H1 (cell line): ENCODE measurements around the gene EGF. TPM values are rescaled to one million over a fixed set of nuclear protein-coding genes. Genes with fewer than 3 reads are reported as not detected.

Source experiments
- CTCF ChIA-PET: fragments of 300-600 bp; sonication (Branson Sonifier 250); formaldehyde crosslinking; loops from one replicate; lab custom pipeline; 2021; ENCODE audit not compliant: partially characterized antibody; lab: Charles Lee
- POLR2A ChIA-PET: fragments of 300-600 bp; sonication (Branson Sonifier 250); formaldehyde crosslinking; loops from one replicate; lab custom pipeline; 2021; ENCODE audit warnings: inconsistent platforms; ENCODE audit not compliant: partially characterized antibody; lab: Charles Lee
- DNase-seq, 2 experiments: peaks; one replicate each; pipeline versions ENCODE4 v3.0.0 to v3.0.0-alpha.2; 2010 to 2022; ENCODE audit warnings: low spot score in 2 of 2, low read depth in 1 of 2, mixed read lengths in 1 of 2
- FAIRE-seq: peaks from 2 replicates; lab custom pipeline; 2011; peaks lifted over from hg19 to GRCh38; lab: Jason Lieb, UNC
- H2AFZ ChIP-seq: 2 replicates; pipeline ENCODE4 v1.8.1; 2012; ENCODE audit warnings: low read length, inconsistent platforms
- H2AK5ac ChIP-seq: 2 replicates; pipeline ENCODE4 v1.6.1; 2013; ENCODE audit warnings: low read depth, low read length
- H2BK120ac ChIP-seq: replicated peaks from 2 replicates; pipeline ENCODE3; 2013; ENCODE audit warnings: low read depth, low read length, inconsistent platforms
- H2BK12ac ChIP-seq: 2 replicates; pipeline ENCODE4 v1.6.1; 2013; ENCODE audit warnings: low read depth, low read length
- H2BK15ac ChIP-seq: 2 replicates; pipeline ENCODE4 v1.6.1; 2013; ENCODE audit warnings: low read length
- H2BK20ac ChIP-seq: 2 replicates; pipeline ENCODE4 v1.6.1; 2013; ENCODE audit warnings: low read length
- H2BK5ac ChIP-seq: 2 replicates; pipeline ENCODE4 v1.6.1; 2013; ENCODE audit warnings: low read depth, low read length
- H3K14ac ChIP-seq: 2 replicates; pipeline ENCODE4 v1.6.1; 2013; ENCODE audit warnings: inconsistent platforms; ENCODE audit not compliant: insufficient read length
- H3K18ac ChIP-seq: 2 replicates; pipeline ENCODE4 v1.6.1; 2013; ENCODE audit warnings: low read length; ENCODE audit errors: extremely low read depth
- H3K23ac ChIP-seq: 2 replicates; pipeline ENCODE4 v1.6.1; 2013; ENCODE audit warnings: inconsistent platforms; ENCODE audit not compliant: insufficient read length
- H3K23me2 ChIP-seq: 2 replicates; pipeline ENCODE4 v1.6.1; 2013; ENCODE audit warnings: low read depth, low read length
- H3K27ac ChIP-seq: 2 replicates; pipeline ENCODE4 v1.6.1; 2011; ENCODE audit warnings: low read depth, low read length, inconsistent platforms
- H3K27me3 ChIP-seq, 4 experiments: replicated peaks in 1 of 4; 1 replicate in 1 of 4; 2 replicates in 3 of 4; pipeline versions ENCODE4 v1.6.1 to v1.8.1; 2011 to 2013; ENCODE audit warnings: low read length in 3 of 4, mild to moderate bottlenecking in 3 of 4, inconsistent platforms in 2 of 4, mixed read lengths in 2 of 4, moderate library complexity in 1 of 4; ENCODE audit not compliant: control insufficient read depth in 3 of 4, insufficient read depth in 3 of 4; ENCODE audit errors: extremely low read depth in 1 of 4
- H3K36me3 ChIP-seq, 4 experiments: 2 replicates each; pipeline versions ENCODE4 v1.6.1 to v1.8.1; 2011 to 2013; ENCODE audit warnings: mild to moderate bottlenecking in 4 of 4, low read length in 3 of 4, moderate library complexity in 2 of 4, control low read depth in 1 of 4, inconsistent platforms in 1 of 4; ENCODE audit not compliant: insufficient read depth in 4 of 4, control insufficient read depth in 2 of 4
- H3K4ac ChIP-seq: replicated peaks from 2 replicates; pipeline ENCODE3; 2013; ENCODE audit warnings: low read length, low read depth, mixed read lengths, inconsistent platforms; ENCODE audit not compliant: insufficient read length
- H3K4me1 ChIP-seq, 4 experiments: replicated peaks in 1 of 4; 1 replicate in 1 of 4; 2 replicates in 3 of 4; pipeline versions ENCODE4 v1.6.1 to v1.8.1; 2011 to 2013; ENCODE audit warnings: low read length in 3 of 4, inconsistent platforms in 2 of 4, mixed read lengths in 1 of 4; ENCODE audit not compliant: insufficient read depth in 4 of 4, control insufficient read depth in 3 of 4
- H3K4me2 ChIP-seq, 2 experiments: 2 replicates each; pipeline versions ENCODE4 v1.6.1 to v1.8.1; 2011 to 2013; ENCODE audit warnings: low read depth in 2 of 2, low read length in 2 of 2, control low read depth in 1 of 2, inconsistent platforms in 1 of 2, mild to moderate bottlenecking in 1 of 2; ENCODE audit not compliant: insufficient read depth in 1 of 2
- H3K4me3 ChIP-seq, 4 experiments: fragments of 200-600, 300-600 bp in 1 of 4; sonication (generic), shearing (Covaris generic), sonication (Bioruptor Twin) in 1 of 4; 2 replicates each; pipeline versions ENCODE4 v1.5.1 to v1.8.1; 2011 to 2016; ENCODE audit warnings: low read length in 4 of 4, low read depth in 3 of 4, control low read depth in 2 of 4, inconsistent platforms in 2 of 4, mild to moderate bottlenecking in 2 of 4, mixed read lengths in 1 of 4, moderate library complexity in 1 of 4; ENCODE audit not compliant: insufficient read depth in 2 of 4; ENCODE audit errors: extremely low read depth in 1 of 4
- H3K56ac ChIP-seq: replicated peaks from 2 replicates; pipeline ENCODE3; 2013; ENCODE audit warnings: low read depth, mild to moderate bottlenecking, mixed read lengths, low read length, inconsistent platforms; ENCODE audit not compliant: insufficient read length
- H3K79me1 ChIP-seq: 2 replicates; pipeline ENCODE4 v1.6.1; 2013; ENCODE audit warnings: low read depth, low read length, control low read depth
- H3K79me2 ChIP-seq, 2 experiments: 2 replicates each; pipeline versions ENCODE4 v1.6.1 to v1.8.1; 2012 to 2013; ENCODE audit warnings: low read length in 2 of 2, mild to moderate bottlenecking in 2 of 2, inconsistent platforms in 1 of 2; ENCODE audit not compliant: insufficient read depth in 2 of 2, control insufficient read depth in 1 of 2
- H3K9ac ChIP-seq, 4 experiments: replicated peaks in 1 of 4; 1 replicate in 1 of 4; 2 replicates in 3 of 4; pipeline versions ENCODE4 v1.6.1 to v1.8.1; 2011 to 2013; ENCODE audit warnings: low read depth in 3 of 4, low read length in 3 of 4, control low read depth in 2 of 4, mild to moderate bottlenecking in 2 of 4, moderate library complexity in 2 of 4, inconsistent platforms in 1 of 4; ENCODE audit errors: extremely low read depth in 1 of 4
- H3K9me3 ChIP-seq, 2 experiments: 2 replicates each; pipeline versions ENCODE4 v1.6.1 to v1.8.1; 2012 to 2013; ENCODE audit warnings: mild to moderate bottlenecking in 2 of 2, moderate library complexity in 2 of 2, control low read depth in 1 of 2, inconsistent platforms in 1 of 2, low read depth in 1 of 2, low read length in 1 of 2, mixed read lengths in 1 of 2; ENCODE audit not compliant: insufficient read depth in 2 of 2
- H4K20me1 ChIP-seq, 2 experiments: replicated peaks in 1 of 2; 2 replicates each; pipeline versions ENCODE3 to v1.8.1; 2011 to 2013; ENCODE audit warnings: inconsistent platforms in 2 of 2, low read length in 2 of 2, mild to moderate bottlenecking in 1 of 2; ENCODE audit not compliant: insufficient read depth in 2 of 2, control insufficient read depth in 1 of 2
- H4K5ac ChIP-seq: 2 replicates; pipeline ENCODE4 v1.6.1; 2013; ENCODE audit warnings: low read length, low read depth, mixed read lengths, inconsistent platforms; ENCODE audit not compliant: insufficient read length
- H4K8ac ChIP-seq: 2 replicates; pipeline ENCODE4 v1.8.0; 2013; ENCODE audit warnings: mild to moderate bottlenecking, moderate library complexity, low read length, inconsistent platforms; ENCODE audit not compliant: insufficient read depth; ENCODE audit errors: extremely low read depth
- H4K91ac ChIP-seq: replicated peaks from 2 replicates; pipeline ENCODE3; 2013; ENCODE audit warnings: low read length, mixed read lengths, inconsistent platforms; ENCODE audit not compliant: insufficient read length
- BRCA1 ChIP-seq: IDR thresholded peaks from 2 replicates; pipeline ENCODE4 v1.6.1; 2012; ENCODE audit warnings: low read depth, low read length, improper control_type of control experiment
- CBX8 ChIP-seq: fragments of 300-800, 300-1000 bp; sonication (generic); IDR thresholded peaks from 2 replicates; pipeline ENCODE4 v1.7.1; 2016; ENCODE audit warnings: low read depth, low read length, borderline replicate concordance
- CHD1 ChIP-seq: IDR thresholded peaks from 2 replicates; pipeline ENCODE4 v1.6.1; 2012; ENCODE audit warnings: low read depth, low read length, improper control_type of control experiment
- CTBP2 ChIP-seq: IDR thresholded peaks from 2 replicates; pipeline ENCODE4 v1.7.0; 2011; ENCODE audit warnings: borderline replicate concordance, mild to moderate bottlenecking, moderate library complexity, mixed read lengths, low read length; ENCODE audit not compliant: insufficient read depth, insufficient read length
- E2F6 ChIP-seq: IDR thresholded peaks from 2 replicates; pipeline ENCODE4 v1.6.1; 2012; ENCODE audit warnings: inconsistent platforms
- GTF2F1 ChIP-seq: IDR thresholded peaks from 2 replicates; pipeline ENCODE4 v1.6.1; 2012; ENCODE audit warnings: low read depth, low read length, improper control_type of control experiment, borderline replicate concordance
- KDM5A ChIP-seq: fragments of 200-600 bp; IDR thresholded peaks from 2 replicates; pipeline ENCODE4 v1.7.1; 2012; ENCODE audit warnings: mild to moderate bottlenecking, low read length, inconsistent platforms, mixed read lengths
- MAFK ChIP-seq: IDR thresholded peaks from 2 replicates; pipeline ENCODE4 v1.6.1; 2012; ENCODE audit warnings: low read depth, mild to moderate bottlenecking, improper control_type of control experiment, low read length
- NANOG ChIP-seq: IDR thresholded peaks from 2 replicates; pipeline ENCODE4 v1.6.1; 2011; ENCODE audit warnings: low read length, low read depth, mild to moderate bottlenecking, inconsistent platforms; ENCODE audit not compliant: insufficient read depth, poor library complexity, severe bottlenecking
- SIRT6 ChIP-seq: IDR thresholded peaks from one replicate; pipeline ENCODE4 v1.7.1; 2012; ENCODE audit warnings: low read length, inconsistent platforms
- ZNF274 ChIP-seq: IDR thresholded peaks from 2 replicates; pipeline ENCODE4 v1.7.0; 2012; ENCODE audit warnings: low read length, borderline replicate concordance; ENCODE audit errors: extremely low read depth
- polyA plus RNA-seq, 7 experiments: library from polyadenylated mRNA; depleted of rRNA in 3 of 7; stranded (reverse) in 5 of 7; unstranded in 2 of 7; fragments of >200 nt in 5 of 7; fragments of 200-250 nt in 2 of 7; gene quantifications; 1 replicate in 5 of 7; 2 replicates in 1 of 7; 4 replicates in 1 of 7; pipeline versions ENCODE4 v1.2.1 to v1.2.3, GENCODE V29; 2011 to 2013; ENCODE audit warnings: missing spikeins in 2 of 7, mixed read lengths in 2 of 7
- total RNA-seq: library from RNA; stranded (reverse); fragmentation: NEBNext Ultra II Directional; extraction: Animal tissue kit (Norgen Biotek cat#: 25700); gene quantifications from 2 replicates; pipeline ENCODE4 v1.2.1, GENCODE V29; 2021
- TF ChIP-seq, protein P1 (sequence below): IDR thresholded peaks from 2 replicates; pipeline ENCODE4 v1.6.1; 2012; ENCODE audit warnings: low read length, inconsistent platforms

EGF gene
- total and polyA plus RNA-seq, 2 of the 8 experiments (the other 6 are each of a cell fraction or from before 2014, with no cell fraction given) = 1.5 to 2.6 TPM

DNA sequence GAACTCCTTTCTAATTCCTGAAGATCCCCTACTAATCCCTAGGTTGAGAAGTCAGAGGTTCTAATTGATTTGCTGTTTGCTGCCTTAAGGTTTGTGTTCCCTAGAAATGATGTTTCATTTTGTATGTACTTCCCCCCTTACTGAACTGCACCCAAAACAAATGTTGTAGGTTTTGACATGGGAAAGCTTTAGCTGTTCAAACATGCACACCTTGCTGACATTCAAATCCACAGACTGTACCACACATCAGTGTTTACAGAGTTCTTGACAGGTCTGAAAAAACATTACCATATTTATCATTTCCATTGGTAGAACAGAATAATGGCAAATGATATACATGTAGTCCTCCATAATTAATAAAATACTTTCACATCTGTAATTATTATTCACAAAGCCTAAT, 18.2 kb downstream of the EGF start:
- Histone ChIP-seq H4K5ac (no peak overlapping the region), H2BK20ac (no peak overlapping the region), H3K4me2 (no peak overlapping the region), H3K9ac (no peak overlapping the region), H2BK120ac (no peak overlapping the region), H3K23me2 (no peaks in the 10 kb centered on the region; the same call in 1 of the 2 replicates), H2BK5ac (no peak overlapping the region), H3K18ac (no peak overlapping the region), H3K4me3 (no peak overlapping the region), H2AFZ (no peak overlapping the region), H3K14ac (no peak overlapping the region), H4K8ac (no peak overlapping the region), H3K4me1 (peaks cover 0 to 3% (median 0%) of the 10 kb centered on the region in 4 experiments; a peak in 3 of 7 replicates), H3K79me1 (no peaks in the 10 kb centered on the region), H4K91ac (no peak overlapping the region), H3K27ac (no peak overlapping the region), H3K79me2 (no peaks in the 10 kb centered on the region), H3K36me3 (no peaks in the 10 kb centered on the region), H3K56ac (no peak overlapping the region), H3K9me3 (no peaks in the 10 kb centered on the region), H2BK15ac (no peak overlapping the region), H2AK5ac (no peak overlapping the region), H4K20me1 (no peaks in the 10 kb centered on the region), H3K23ac (no peak overlapping the region), H3K27me3 (no peaks in the 10 kb centered on the region), H2BK12ac (no peak overlapping the region), H3K4ac (no peak overlapping the region)
- ChIA-PET CTCF (interaction anchor here (0.9 to 1.2 kb wide), 4 partner anchors 8 to 23 kb away, joined by 3 to 4 read pairs (median 4); no protein-coding TSS in a partner anchor), POLR2A (interaction anchor here (0.9 kb wide), 1 partner anchor 228 kb away, joined by 3 read pairs; the partner anchor contains the start of gene CASP6)
- FAIRE-seq (no peak), DNase-seq (no peak)
- TF ChIP-seq SIRT6 = no peak
- no peak for TF ChIP-seq MAFK
- no peak for TF ChIP-seq NANOG
- no peak for TF ChIP-seq CTBP2
- TF ChIP-seq CBX8 = no peak
- TF ChIP-seq E2F6 = no peak
- no peak for TF ChIP-seq ZNF274
- no peak for TF ChIP-seq GTF2F1
- no peak for TF ChIP-seq CHD1
- no peak for TF ChIP-seq BRCA1
- TF ChIP-seq, protein P1, sequence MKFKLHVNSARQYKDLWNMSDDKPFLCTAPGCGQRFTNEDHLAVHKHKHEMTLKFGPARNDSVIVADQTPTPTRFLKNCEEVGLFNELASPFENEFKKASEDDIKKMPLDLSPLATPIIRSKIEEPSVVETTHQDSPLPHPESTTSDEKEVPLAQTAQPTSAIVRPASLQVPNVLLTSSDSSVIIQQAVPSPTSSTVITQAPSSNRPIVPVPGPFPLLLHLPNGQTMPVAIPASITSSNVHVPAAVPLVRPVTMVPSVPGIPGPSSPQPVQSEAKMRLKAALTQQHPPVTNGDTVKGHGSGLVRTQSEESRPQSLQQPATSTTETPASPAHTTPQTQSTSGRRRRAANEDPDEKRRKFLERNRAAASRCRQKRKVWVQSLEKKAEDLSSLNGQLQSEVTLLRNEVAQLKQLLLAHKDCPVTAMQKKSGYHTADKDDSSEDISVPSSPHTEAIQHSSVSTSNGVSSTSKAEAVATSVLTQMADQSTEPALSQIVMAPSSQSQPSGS = no peak
- no peak for TF ChIP-seq KDM5A
